ENCODE results near the gene C10orf67.

Gene C10orf67

GRCh38 chr10:23280419-23281043, 64.1 kb downstream of the C10orf67 start:
- TF ChIP-seq ZBTB7A (IDR thresholded peaks at IDR 0.05; ENCODE audit: low read depth) (no peak), RAD21 (IDR thresholded peaks at IDR 0.05; ENCODE audit: low read depth) (no peak), FOXM1 (IDR thresholded peaks at IDR 0.05; ENCODE audit: borderline replicate concordance, low read depth) (no peak), CEBPB (IDR thresholded peaks at IDR 0.05) (no peak), EP300 (IDR thresholded peaks at IDR 0.05; ENCODE audit: borderline replicate concordance) (no peak), NFIC (IDR thresholded peaks at IDR 0.05) (no peak), CREB1 (IDR thresholded peaks at IDR 0.05; ENCODE audit: low read depth) (no peak), TCF12 (IDR thresholded peaks at IDR 0.05; ENCODE audit: low read depth) (no peak), MAX (IDR thresholded peaks at IDR 0.05) (no peak), EGR1 (IDR thresholded peaks at IDR 0.05) (no peak), YY1 (IDR thresholded peaks at IDR 0.05; ENCODE audit: low read depth) (no peak), TAF1 (IDR thresholded peaks at IDR 0.05; ENCODE audit: low read depth) (no peak), TEAD4 (IDR thresholded peaks at IDR 0.05) (no peak), USF1 (IDR thresholded peaks at IDR 0.05) (no peak)

- TF ChIP-seq YY1 (IDR thresholded peaks at IDR 0.05; ENCODE audit: low read depth), result no peak
- TF ChIP-seq ZBTB7A (IDR thresholded peaks at IDR 0.05; ENCODE audit: low read depth), result no peak
- TF ChIP-seq TAF1 (IDR thresholded peaks at IDR 0.05; ENCODE audit: low read depth), result no peak
- no peak for TF ChIP-seq CREB1 (IDR thresholded peaks at IDR 0.05; ENCODE audit: low read depth)
- no peak for TF ChIP-seq MAX (IDR thresholded peaks at IDR 0.05)
- TF ChIP-seq NFIC (IDR thresholded peaks at IDR 0.05), result no peak
- TF ChIP-seq USF1 (IDR thresholded peaks at IDR 0.05), result no peak
- no peak for TF ChIP-seq CEBPB (IDR thresholded peaks at IDR 0.05)
- TF ChIP-seq REST (IDR thresholded peaks at IDR 0.05; ENCODE audit: low read depth), result no peak
- TF ChIP-seq EP300 (IDR thresholded peaks at IDR 0.05; ENCODE audit: borderline replicate concordance), result no peak
- TF ChIP-seq RAD21 (IDR thresholded peaks at IDR 0.05; ENCODE audit: low read depth), result no peak
- no peak for TF ChIP-seq FOXM1 (IDR thresholded peaks at IDR 0.05; ENCODE audit: borderline replicate concordance, low read depth)
- no peak for TF ChIP-seq TEAD4 (IDR thresholded peaks at IDR 0.05)
- no peak for TF ChIP-seq EGR1 (IDR thresholded peaks at IDR 0.05)
- no peak for TF ChIP-seq TCF12 (IDR thresholded peaks at IDR 0.05; ENCODE audit: low read depth)
These were observed 69.2 kb downstream of the C10orf67 start for GRCh38 chr10:23275355-23275754.

- TF ChIP-seq RAD21 (IDR thresholded peaks at IDR 0.05; ENCODE audit: low read depth) (no peak), EP300 (IDR thresholded peaks at IDR 0.05; ENCODE audit: borderline replicate concordance) (no peak), ZBTB7A (IDR thresholded peaks at IDR 0.05; ENCODE audit: low read depth) (no peak), YY1 (IDR thresholded peaks at IDR 0.05; ENCODE audit: low read depth) (no peak), MAX (IDR thresholded peaks at IDR 0.05) (no peak), CREB1 (IDR thresholded peaks at IDR 0.05; ENCODE audit: low read depth) (no peak), NFIC (IDR thresholded peaks at IDR 0.05) (no peak), TAF1 (IDR thresholded peaks at IDR 0.05; ENCODE audit: low read depth) (no peak), REST (IDR thresholded peaks at IDR 0.05; ENCODE audit: low read depth) (no peak), TEAD4 (IDR thresholded peaks at IDR 0.05) (no peak), EGR1 (IDR thresholded peaks at IDR 0.05) (no peak), USF1 (IDR thresholded peaks at IDR 0.05) (no peak), CEBPB (IDR thresholded peaks at IDR 0.05) (no peak), TCF12 (IDR thresholded peaks at IDR 0.05; ENCODE audit: low read depth) (no peak), FOXM1 (IDR thresholded peaks at IDR 0.05; ENCODE audit: borderline replicate concordance, low read depth) (no peak)
These were observed 74.1 kb downstream of the C10orf67 start for GRCh38 chr10:23270531-23270930.

- TF ChIP-seq TEAD4 (IDR thresholded peaks at IDR 0.05) (no peak), MAX (IDR thresholded peaks at IDR 0.05) (no peak), REST (IDR thresholded peaks at IDR 0.05; ENCODE audit: low read depth) (no peak), RAD21 (IDR thresholded peaks at IDR 0.05; ENCODE audit: low read depth) (no peak), NFIC (IDR thresholded peaks at IDR 0.05) (no peak), ZBTB7A (IDR thresholded peaks at IDR 0.05; ENCODE audit: low read depth) (no peak), YY1 (IDR thresholded peaks at IDR 0.05; ENCODE audit: low read depth) (no peak), CEBPB (IDR thresholded peaks at IDR 0.05) (no peak), USF1 (IDR thresholded peaks at IDR 0.05) (no peak), EP300 (IDR thresholded peaks at IDR 0.05; ENCODE audit: borderline replicate concordance) (no peak), TCF12 (IDR thresholded peaks at IDR 0.05; ENCODE audit: low read depth) (no peak), CREB1 (IDR thresholded peaks at IDR 0.05; ENCODE audit: low read depth) (no peak), EGR1 (IDR thresholded peaks at IDR 0.05) (no peak), FOXM1 (IDR thresholded peaks at IDR 0.05; ENCODE audit: borderline replicate concordance, low read depth) (no peak), TAF1 (IDR thresholded peaks at IDR 0.05; ENCODE audit: low read depth) (no peak)
These were observed 81.0 kb downstream of the C10orf67 start for GRCh38 chr10:23263441-23264164.

Measured in Ishikawa (cell line).